DMS153 (cell line): ENCODE measurements around the gene TPD52L2.
"Not testable (repeated sequence)": the region's sequence is repeated elsewhere in the genome, so short reads cannot be mapped to it uniquely, and the experiment has no call there.

ENCODE experiments used
- DNase-seq: peaks from one replicate; lab custom pipeline; 2025; lab: John Stamatoyannopoulos, UW

TPD52L2 gene

DNA sequence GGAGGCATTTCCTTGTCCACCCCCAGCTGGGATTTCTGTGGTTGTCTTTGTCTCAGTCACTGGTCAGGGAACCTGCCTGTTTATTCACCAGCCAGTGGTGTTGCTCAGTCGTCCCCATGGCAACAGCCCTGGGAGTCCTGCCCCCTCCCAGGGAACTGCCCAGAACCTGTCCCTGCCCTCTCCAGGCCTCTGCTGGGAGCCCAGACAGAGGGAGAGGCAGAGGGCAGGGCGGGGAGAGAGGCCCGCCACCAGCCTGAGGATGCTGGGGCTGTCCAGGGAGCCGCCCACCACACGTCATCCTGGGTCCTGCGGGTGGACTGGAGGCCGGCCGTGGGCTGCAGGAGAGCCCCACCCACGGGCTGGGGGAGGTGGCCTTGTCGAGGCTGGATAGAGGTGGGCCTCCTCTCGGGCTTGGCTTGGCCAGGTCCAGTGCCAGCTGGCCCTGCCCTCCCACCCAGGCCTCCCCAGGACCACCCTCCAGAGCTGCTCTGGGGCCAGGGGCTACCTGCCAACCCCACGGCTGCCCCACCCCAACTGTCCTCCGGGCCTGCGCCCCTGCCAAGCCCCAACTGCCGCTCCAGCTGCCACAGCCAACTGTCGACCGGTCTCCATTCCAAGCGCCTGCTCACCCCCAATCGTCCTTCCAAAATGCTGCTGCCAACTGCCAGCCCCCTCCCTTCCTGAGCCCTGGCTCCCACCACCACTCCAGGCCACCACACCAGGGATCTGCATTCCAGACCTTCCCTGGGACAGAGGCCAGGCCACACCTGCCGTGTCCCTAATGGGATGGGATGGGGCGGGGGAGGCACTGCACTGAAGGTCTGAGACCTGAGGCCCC, 29.8 kb upstream of the TPD52L2 start:
- DNase-seq, result peak; percentile 89

DNA sequence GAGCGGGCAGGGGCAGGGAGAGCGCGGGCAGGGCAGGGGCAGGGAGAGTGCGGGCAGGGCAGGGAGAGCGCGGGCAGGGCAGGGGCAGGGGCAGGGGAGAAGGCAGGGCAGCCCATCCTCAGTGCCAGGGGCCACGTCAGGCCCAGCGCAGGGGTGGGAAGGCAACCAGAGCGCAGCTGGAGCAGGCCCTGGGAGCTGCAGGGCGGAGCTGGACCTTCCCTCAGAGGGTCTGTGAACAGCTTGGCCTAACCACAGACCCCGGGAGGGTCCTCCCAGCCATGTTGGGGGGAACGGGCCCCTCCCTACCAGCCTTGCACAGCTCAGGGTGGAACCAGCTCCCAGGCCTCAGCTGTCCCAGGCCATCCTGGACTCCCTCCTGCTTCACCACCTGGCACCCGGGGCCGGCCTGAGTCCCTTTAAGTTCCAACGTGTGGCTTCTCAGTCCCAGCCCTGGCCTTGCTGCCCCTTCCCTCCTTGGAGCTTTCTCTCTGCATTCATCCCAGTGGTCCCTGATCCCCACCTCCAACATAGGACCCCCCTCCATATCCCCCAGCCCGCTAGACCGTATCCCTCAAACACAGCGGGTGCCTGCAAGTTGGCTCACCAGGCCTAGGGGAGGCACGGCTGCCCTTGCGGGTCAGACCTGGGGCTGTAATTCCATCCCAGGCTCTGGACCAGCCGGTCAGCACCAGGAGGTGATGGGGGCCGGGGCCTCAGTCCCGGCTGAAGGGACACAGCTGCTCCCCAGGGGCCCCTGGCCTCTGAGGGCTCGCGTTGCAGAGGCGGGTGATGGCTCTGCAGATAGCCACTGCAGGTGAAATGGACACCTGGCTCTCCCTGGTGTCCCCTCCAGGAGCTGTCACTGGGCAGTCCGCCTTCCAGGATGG, 28.4 kb upstream of the TPD52L2 start:
- DNase-seq, result no peak

GRCh38 chr20:63837479-63837878, 27.6 kb upstream of the TPD52L2 start:
- DNase-seq, result no peak

DNA sequence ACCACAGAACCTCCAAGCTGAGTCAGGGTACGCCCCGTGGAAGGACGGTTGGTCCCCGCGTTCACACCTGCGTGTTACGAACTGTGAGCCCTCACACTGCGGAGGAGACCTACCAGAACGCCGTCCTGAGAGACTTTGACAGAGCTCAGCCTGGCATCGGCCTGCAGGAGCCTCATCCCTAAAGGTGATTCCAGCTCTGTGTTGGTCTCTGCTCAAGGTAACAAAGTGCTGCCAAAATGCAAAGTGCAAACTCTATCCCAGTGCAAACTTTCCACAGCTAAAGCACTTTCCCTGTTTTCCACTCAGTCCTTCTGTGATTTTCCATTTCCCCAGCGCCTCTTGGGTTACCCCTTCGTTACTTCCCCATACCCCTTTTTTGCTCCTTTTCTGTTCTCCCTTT, 25.4 kb upstream of the TPD52L2 start:
- no peak for DNase-seq

DNA sequence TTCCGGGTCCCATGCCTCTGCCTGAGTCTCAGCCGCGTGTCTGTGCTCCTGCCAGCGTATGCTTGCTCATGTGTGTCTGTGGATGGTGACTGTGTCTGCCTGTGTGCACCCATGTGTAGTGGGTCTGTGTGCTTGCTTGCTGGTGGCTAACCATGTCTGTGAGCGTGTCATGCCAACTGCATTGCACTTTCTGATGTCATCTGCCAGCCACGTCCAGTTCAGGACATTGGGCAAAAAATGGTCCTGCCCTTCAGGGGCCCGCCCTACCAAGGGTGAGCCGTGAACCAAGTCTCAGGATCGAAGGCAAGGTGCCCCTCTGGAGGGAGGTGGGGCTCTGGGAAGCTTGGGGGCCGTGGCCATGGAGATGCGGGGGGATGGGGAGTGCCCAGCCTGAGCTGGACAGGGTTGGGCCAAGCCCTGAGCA, 24.7 kb upstream of the TPD52L2 start:
- no peak for DNase-seq

DNA sequence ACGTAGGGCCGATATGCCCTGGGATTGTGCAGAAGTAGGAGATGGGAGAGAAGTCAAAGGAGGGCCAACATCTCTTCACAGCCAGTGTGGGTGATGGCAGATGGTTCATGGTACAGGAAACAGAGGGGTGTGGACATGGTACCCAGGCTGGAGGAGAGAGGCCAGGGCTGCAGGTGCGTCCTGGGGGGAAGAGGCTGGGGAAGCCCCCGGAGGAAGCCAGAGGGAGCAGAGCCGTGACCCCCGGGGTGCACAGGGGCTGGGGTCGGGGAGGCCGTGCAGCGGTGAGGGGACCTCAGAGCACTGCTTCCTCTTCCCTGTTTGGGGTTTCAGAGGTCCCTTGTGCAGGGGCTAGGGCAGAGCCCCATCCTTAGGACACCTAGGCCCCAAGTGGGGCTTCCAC, 22.8 kb upstream of the TPD52L2 start:
- no peak for DNase-seq

GRCh38 chr20:63843222-63843621, 21.8 kb upstream of the TPD52L2 start:
- DNase-seq, result no peak

DNA sequence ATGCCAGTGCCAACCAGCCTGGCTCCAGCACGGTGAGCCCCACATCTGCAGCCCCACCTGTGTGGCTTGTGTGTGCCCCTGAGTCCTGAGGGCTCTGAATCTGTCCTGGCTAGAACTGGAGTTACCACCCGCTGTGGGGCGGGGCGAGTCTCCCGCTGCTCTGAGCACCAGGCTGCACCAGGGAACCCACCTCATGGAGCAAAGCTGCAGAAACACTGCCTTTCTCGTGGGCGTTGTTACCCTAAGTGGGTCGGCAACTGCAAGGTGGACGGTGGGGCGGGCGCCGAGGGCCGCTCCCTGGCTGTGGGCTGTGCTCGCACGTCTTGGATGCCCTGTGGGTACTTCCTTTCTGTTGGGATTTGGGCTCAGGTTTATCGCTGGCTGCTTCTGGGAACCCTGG, 21.3 kb upstream of the TPD52L2 start:
- DNase-seq, result no peak

- no peak for DNase-seq
Measured at GRCh38 chr20:63844511-63844991, 20.5 kb upstream of the TPD52L2 start.

DNA sequence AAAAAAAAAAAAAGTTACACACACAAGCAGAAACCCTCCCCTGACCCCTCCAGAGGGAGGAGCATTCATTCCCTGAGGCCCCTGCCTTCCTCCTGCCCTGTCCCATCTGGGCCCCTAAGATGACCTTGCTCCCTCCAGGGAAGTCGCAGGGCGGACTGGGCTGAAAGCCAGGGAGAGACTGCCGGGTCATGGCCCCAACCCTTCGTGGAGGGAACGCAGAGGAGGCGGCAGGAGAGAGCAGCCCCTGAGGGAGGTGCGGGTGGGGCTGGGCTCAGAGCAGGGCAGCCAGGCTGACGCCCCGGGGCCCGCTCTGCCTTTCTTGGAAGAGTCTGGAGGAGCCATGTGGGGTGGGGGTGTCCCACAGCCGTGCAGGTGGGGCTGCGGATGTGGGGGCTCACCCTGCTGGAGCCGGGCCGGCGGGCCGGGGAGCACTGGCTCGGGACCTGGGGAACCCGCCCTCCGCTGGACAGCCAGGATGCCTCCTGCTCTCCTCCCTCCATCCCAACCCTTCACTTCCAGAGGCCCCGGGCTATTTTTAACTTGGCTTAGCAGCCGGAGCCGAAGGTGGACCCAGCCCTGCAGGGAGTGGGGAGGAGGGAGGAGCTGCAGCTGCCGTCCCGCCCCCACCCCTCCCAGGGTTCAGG, 18.8 kb upstream of the TPD52L2 start:
- DNase-seq, result no peak

DNA sequence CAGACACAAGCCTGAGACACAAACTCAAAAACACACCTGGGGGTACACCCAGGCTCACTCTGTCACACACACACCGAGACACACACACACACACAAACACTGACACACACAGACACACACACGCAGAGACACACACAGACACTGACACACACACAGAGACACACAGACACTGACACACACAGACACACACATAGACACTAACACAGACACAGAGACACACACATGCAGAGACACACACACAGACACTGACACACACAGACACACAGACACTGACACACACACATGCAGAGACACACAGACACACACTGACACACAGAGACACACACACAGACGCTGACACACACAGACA, 18.2 kb upstream of the TPD52L2 start:
- no peak for DNase-seq

DNA sequence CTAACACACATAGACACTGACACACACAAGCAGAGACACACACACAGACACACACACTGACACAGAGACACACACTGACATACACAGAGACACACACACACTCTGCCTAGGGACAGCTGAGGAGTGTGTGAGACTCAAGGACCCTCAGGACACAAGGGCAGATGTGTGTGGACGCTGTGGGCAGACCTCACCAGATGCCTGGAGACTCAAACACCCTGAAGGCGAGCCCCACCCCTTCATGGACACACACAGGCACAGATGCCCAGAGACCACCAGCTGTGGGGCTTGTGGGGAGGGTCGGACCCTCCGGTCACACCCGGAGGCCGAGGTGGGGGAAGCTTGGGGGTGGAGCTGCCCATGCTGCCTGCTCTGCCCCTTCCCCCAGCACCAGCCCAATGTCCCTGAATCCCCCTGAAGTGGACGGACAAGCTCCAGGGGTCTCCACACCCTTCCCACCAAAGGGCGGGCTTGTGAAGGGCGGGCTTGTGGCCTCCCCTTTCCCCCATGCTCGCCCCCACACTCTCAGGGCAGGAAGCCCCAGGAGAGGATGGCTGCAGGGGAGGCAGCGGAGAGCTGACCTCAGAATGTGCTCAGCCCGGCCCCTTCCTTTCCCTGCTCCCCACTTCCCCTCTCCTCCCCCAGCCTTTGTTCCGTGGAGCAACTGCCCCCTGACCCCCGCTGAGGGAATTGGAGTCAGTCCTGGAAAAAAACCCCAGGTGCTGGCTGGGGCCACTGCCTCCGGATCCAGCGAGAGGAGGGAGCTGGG, 17.6 kb upstream of the TPD52L2 start:
- no peak for DNase-seq

- no peak for DNase-seq
Measured at GRCh38 chr20:63848003-63848911, 16.8 kb upstream of the TPD52L2 start.

DNA sequence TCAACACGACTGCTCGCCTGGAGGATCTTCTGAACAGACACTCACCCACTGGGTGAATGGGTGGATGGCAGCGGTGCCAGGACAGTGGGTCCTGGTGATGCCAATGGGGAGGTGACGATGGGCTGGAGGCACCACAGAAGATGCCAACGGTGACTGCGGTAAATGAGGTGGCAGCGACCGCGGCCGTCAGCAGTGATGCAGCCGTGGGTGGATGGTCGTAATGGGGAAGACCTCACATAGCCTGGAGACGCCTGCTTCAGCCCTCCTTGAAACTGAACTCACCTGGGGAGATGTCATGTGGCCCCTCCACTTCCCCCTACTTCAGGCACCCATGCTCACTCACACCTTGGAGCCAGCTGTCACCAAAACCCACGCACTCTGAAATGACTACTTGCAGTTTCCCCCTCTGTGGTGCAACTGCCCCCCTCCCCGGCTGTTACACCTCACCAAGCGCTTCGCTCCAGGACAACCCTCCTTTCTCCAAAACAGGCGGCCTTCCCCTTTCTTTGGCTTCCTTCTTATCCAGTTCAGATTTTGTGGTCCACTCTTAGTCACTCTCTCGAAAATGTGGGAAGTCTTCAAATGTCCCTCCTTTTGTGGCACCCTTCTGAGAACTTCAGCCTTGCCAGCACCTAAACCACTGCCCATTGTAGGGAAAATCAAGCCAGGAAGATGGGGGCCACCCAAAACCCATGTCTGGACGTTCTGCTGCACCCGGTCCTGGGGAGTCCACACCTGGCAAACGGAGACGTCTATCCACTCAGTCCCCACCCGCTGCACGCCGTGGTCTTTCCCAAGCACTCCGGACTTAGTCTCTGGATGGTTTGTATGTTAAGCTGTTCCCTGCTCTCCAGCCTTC, 14.2 kb upstream of the TPD52L2 start:
- DNase-seq, result no peak

- DNase-seq, result not testable (repeated sequence)
Measured at GRCh38 chr20:63851548-63851943, 13.5 kb upstream of the TPD52L2 start.

GRCh38 chr20:63853733-63854068, 11.4 kb upstream of the TPD52L2 start:
- not testable (repeated sequence) for DNase-seq

GRCh38 chr20:63854069-63854765, 10.9 kb upstream of the TPD52L2 start:
- no peak for DNase-seq

DNA sequence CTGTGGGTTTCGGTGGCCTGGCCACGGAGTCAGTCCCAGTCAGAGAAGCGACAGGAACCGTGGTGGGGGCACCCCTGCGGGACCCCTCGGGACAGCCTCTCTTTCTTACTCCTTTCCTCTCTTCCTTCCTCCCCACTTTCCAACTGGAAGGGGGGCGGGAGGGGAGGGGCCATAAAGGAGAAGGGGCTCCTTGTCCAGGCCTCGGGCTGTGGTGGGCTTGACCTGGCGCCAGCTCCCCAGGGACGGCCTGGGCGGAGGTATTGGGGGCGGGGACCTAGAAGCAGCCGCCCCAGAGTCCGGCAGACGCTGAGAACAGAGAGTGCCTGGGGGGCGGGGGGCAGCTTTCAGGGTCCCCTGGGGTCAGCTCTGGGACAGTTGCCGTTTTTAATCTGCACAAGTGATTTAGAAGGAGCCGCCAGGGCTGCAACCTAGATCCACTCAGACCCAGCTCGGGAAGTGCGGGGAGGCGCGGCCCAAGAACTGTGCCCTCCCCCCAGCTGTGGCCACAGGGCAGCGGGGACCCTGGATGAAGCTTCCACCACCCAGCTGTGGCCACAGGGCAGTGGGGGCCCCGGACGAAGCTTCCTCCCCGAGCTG, 10.2 kb upstream of the TPD52L2 start:
- no peak for DNase-seq
